ENCODE data around the gene ZC3H15.
"Not testable (repeated sequence)": the region's sequence is repeated elsewhere in the genome, so short reads cannot be mapped to it uniquely, and the experiment has no call there.

Gene ZC3H15

DNA sequence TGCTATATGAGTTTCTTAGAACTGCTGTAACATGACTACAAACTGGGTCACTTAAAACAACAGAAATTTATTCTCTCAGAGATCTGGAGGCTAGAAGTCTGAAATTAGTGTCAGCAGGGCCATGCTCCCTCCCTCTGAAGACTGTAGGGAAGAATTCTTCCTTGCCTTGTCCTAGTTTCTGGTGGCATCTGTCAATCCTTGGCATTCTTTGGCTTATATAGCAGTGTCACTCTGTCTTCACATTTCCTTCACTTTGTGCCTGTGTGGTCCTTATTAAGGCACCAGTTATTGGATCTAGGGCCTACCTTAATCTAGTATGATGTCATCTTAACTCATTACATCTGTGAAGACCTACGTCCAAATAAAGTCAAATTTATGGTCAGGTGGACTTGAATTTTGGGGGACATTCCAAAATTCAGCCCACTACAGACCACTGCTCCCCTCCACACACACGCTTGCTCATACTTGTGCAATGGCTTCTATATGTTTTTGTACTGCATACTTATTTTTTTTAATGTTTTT is 7.6 kb downstream of the ZC3H15 start:
- no peak for DNase-seq (ENCODE audit: low spot score)

DNA sequence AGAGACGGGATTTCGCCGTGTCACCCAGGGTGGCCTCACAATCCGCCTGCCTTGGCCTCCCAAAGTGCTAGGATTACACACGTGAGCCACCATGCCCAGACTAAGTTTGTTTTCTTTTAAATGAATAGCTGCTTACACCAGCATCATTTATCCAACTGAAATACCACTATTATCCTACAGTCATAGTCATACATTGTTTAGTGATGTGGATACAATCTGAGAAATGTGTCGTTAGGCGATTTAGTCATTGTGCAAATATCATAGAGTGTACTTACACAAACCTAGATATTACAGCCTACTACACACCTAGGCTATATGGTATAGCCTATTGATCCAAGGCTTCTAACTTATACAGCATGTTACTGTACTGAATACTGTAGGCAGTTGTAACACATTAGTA is 10.3 kb downstream of the ZC3H15 start:
- no peak for DNase-seq (ENCODE audit: low spot score)

DNA sequence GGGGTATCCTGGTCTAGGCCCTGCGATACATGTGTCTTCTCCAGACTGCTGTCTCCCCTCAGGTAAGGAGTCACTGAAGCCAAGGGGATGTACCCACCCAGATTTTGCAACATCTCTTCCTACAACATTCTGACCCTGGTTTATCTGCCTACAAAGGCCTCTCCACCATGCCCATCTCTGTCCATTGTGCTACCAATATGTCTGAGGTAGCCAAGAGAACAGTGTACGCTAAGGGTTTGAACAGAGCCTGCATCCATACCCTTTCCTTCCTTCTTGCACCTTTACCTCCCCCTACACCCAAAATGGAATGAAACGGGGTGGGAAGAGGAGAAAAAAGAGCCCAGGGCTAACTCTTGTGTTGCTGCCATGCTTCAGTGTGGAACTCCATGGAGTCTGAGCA is 11.9 kb downstream of the ZC3H15 start:
- no peak for DNase-seq (ENCODE audit: low spot score)

DNA sequence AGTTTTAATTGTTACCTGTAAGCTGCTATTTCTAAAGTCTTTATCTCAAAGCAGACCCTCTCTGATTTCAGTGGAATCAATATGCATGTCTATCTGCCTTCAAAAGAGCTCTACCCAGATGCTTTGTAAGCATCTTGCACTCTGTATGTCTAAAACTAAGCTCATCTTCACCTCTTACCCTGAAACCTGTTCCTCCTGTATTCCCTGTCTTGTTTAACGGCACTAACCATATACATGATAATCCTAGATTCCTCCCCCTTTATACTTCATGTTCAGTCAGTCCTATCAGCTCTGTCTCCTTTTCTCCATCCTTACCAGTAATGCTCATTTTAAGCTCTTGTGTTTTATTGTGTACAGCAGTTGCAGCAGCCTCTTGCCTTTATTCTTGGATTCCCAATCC is 12.8 kb downstream of the ZC3H15 start:
- DNase-seq (ENCODE audit: low spot score), result no peak

DNA sequence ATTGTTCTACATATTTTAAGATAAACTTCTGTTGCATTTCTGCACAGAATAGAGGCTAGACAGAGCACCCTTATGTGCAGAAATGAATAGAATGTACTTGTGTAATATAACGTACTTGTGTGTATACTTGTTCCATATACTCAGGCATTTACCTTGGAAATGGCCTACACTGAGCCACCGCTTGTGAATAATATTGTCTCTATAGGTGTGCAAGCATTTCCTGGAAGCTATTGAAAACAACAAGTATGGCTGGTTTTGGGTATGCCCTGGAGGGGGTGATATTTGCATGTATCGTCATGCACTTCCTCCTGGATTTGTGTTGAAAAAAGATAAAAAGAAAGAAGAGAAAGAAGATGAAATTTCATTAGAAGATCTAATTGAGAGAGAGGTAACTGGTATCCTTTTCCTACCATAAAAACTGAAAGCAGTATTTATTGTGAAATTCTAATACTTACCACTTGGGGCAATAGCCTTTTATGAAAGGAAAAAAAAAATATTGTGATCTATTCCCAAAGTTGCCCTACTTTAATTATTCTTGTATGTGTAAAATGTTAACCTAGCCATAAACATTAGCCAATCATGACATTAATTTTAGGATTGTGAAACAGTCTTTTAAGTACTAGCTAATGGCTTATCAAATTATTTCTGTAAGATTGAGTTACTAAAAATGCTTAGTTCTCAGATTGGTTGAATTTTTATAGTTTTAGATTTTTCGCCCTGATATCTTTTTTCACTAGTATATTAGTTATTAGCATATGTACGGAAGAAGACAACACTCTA is 18.0 kb downstream of the ZC3H15 start:
- no peak for DNase-seq (ENCODE audit: low spot score)

DNA sequence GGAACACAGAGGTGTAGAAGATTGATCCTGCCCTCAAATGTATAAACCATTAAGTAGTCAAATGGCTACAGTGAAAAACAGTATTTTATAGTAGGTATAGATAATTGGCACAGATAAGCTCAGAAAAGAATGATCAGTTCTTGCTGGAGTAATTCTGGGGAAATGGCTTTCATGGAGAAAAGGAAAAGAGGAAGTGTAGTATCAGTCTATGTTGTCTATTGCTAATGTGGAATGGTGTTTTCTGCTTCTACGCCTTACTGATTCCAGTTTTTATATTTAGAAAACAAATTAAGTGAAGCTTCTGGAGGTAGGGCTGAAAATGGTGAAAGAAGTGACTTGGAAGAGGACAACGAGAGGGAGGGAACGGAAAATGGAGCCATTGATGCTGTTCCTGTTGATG is 22.2 kb downstream of the ZC3H15 start:
- DNase-seq (ENCODE audit: low spot score), result no peak

DNA sequence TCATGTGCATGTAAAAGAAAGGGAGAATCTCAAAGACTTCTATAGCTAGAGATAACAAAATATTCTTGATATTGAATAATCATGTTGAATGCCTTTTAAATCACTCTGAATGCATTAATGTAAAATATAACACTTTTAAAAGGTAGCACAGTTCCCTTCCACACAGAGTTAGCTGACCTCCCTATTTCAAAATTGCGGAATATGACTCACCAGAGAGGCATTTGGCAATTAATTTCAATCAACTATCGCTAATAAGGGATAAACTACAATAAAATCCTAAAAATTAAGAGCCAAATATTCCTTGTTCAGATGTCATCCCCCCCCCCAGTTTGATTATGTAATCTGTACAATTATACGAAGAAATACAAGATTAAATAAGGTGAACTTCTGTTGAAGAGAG is 29.3 kb downstream of the ZC3H15 start:
- DNase-seq (ENCODE audit: low spot score), result no peak

DNA sequence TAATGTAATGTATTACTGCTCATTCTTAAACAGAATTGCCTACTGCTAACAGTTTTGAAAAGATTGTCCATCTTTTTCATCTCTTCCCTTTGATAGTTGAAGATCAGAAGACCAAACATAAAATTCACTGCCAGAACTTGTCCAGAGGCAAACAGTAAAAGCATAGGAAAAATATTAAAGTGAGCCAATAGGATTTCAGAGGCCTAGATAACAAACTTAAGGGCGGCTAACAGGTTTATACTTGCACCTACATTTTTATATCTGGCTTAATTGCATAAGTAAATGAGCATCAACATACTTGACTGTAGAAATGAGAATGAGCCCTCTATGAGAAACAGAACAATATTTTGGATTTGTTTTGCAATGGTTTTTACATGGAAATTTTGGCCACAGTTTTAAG is 30.3 kb downstream of the ZC3H15 start:
- no peak for DNase-seq (ENCODE audit: low spot score)

DNA sequence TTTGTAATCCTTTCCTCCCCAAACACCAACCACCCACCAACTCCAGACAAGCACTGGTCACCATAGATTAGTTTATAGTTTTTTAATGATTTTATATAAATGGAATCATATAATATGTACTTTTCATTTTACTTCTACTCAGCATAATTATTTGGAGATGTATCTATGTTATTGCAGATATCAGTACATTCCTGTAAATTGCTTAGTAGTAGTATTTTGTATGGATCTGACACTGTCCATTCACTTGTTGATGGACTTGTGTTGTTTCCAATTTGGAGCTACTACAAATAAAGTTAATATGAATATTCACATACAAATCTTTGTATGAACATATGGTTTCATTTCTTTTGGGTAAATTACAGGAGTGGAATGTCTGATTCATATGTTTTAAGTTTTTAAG is 31.0 kb downstream of the ZC3H15 start:
- no peak for DNase-seq (ENCODE audit: low spot score)

DNA sequence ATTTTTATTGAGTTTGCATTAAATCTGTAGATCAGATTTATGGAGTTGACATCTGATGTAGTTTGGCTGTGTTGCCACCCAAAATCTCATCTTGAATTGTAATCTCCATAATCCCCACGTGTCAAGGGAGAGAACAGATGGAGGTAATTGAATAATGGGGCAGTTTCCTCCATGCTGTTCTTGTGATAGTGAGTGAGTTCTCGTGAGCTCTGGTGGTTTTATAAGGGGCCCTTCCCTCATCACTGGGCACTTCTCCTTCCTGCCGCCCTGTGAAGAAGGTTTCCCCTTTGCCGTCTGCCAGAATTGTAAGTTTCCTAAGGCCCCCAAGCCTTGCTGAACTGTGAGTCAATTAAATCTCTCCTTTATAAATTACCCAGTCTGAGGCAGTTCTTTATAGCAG is 32.2 kb downstream of the ZC3H15 start:
- no peak for DNase-seq (ENCODE audit: low spot score)

DNA sequence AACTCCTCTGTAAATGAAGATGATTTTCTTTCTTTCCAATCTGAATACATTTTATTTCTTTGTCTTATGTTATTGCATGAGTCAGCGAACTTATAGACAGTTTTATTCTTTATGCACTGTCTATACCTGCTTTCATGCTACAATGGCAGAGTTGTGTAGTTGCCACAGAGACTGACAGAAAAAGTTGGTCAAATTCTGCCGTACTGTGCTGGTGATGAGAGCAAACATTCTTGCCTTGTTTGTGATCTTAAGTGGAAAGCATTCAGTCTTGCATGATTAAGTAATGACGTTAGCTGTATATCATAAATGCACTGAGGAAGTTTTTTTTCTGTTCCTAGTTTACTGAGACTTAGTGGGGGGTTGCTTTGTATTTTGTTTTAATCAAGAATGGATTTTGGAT is 32.9 kb downstream of the ZC3H15 start:
- DNase-seq (ENCODE audit: low spot score), result no peak

DNA sequence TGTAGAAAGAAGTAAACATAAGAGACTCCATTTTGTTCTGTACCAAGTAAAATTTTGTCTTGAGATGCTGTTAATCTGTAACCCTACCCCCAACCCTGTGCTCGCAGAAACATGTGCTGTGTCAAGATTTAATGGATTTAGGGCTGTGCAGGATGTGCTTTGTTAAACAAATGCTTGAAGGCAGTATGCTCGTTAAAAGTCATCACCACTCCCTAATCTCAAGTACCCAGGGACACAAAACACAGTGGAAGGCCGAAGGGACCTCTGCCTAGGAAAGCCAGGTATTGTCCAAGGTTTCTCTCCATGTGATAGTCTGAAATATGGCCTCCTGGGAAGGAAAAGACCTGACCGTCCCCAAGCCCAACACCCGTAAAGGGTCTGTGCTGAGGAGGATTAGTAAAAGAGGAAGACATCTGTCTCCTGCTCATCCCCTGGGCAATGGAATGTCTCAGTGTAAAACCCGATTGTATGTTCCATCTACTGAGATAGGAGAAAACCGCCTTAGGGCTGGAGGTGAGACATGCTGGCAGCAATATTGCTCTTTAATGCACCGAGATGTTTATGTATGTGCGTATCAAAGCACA is 35.6 kb downstream of the ZC3H15 start:
- not testable (repeated sequence) for DNase-seq (ENCODE audit: low spot score)

DNA sequence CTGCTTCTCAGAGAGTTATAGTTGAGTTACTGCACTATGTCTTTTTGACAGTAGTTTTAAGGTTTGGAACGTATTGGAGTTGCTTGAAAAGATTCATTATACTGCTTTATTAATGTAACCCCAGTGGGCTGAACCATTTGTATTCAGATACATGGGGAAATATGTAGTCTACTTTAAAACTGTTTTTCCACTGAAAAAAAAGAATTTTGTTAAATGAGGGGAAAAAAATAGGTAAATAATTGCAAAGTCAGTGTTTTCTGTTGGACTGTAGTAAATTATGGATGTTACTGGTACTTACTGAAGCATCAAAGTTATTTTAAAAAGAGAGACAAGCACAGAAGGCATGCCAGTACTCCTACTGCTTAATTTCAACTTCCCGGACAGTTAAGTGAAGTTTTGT is 36.4 kb downstream of the ZC3H15 start:
- no peak for DNase-seq (ENCODE audit: low spot score)

DNA sequence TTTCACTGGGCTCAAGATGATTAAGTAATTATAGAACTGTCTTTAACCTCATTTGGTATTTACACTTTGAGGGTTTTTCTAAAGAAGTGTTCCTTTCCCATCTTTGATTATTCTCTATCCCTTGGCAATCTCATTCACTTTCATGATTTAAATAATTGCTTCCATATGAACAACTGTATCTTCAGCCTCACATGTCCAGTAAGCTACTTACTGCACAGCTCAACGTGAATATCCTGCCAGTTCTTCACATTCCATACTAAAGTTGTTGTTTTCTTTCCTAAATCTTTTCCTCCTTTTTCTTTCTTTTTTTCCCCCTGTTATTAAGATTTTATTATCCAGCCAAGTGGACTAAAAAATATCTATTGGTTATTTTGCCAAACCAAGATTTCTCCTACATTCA is 37.7 kb downstream of the ZC3H15 start:
- DNase-seq (ENCODE audit: low spot score), result no peak

DNA sequence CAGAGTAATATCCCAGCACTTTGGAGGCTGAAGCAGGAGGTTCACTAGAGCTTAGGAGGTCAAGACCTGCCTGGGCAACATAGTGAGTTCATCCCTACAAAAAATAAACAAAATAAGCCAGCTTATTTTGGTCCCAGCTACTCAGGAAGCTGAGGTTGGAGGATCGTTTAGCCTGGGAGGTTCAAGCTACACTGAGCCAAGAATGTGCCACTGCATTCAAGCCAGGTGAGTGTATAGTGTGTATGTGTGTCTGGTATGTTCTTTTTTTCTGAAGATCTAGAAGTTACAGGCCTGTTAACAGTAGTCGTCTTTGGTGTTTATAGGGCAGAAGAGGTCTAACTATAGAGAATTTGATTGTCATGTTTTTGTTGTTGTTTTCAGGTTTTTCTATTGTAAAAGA is 40.2 kb downstream of the ZC3H15 start:
- no peak for DNase-seq (ENCODE audit: low spot score)

DNA sequence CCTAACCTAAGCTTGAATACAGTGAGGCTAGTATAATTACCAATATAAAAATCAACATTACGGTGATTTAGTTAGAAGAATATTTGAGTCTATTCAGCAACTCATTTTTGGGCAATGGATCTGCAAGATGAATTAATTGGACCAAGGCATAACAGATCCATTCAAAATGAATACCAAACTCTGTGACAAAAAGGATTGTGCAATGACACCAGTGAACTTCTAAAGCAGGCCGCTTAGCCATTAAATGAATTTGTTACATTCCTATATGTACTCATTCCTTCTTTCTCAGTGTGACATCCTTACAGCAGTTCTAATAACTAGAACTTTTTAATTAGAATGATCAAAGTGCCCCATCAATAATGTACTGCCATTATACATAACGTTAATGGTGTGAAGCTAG is 44.3 kb downstream of the ZC3H15 start:
- DNase-seq (ENCODE audit: low spot score), result no peak

DNA sequence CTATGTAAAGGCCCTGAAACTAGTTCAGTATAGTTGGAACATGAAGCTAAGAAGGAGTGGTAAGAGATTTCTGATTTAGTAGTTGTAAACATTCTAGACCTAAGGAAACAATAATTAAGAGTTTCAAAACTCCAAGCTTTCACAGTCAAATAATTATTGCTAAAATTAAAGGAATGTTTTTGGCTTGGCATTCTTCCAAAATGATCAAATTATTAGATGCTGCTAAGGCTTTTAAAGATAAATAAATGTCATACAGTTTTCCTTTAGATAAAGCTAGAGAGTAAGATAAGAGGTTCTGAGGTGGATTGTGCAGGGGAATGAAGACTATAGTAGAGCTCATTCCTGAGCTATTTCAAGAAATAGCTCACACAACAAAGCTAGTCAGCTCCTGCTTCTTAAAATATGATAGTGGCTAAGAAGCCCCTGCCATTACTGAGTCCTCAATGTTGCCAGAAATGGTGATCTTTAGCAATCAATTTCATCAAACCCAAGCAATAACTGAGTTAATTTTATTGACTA is 45.3 kb downstream of the ZC3H15 start:
- no peak for DNase-seq (ENCODE audit: low spot score)

DNA sequence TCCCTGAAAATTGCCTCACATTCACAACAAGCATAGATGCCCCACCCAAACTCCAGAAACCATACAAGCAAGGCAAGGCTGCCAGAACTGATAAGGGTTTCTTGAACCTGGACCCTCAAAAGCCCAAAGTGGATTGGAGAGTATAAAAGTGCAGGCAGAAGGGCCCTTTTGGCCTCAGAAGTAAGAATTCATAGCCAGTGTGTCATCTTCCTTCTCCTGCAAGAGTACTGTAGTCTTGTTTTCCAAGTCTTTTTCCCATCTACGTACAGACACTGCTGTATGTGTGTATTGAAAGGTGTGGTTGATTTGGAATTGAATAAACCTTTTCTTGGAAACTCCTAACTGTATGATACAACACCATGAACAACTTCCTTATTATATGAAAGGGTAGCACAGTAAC is 46.8 kb downstream of the ZC3H15 start:
- DNase-seq (ENCODE audit: low spot score), result no peak

DNA sequence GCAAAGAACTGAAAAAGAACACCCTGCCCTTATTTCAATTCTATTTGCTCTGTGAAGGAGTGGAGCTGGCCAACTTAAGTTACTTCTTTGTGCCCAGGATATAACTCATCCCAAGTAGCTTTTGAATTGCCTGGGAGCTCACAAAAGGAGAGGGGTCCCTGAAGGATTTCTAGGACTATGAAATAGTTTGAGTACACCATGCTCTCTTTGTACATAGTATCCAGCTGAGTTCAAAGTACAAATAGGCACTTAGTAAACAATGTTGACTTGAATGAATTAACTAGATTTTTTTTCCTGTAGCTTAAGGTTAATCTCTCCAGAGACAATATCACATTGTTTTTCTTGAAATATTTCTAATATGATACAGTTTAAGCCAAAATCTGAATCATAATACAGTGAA is 47.7 kb downstream of the ZC3H15 start:
- DNase-seq (ENCODE audit: low spot score), result no peak

DNA sequence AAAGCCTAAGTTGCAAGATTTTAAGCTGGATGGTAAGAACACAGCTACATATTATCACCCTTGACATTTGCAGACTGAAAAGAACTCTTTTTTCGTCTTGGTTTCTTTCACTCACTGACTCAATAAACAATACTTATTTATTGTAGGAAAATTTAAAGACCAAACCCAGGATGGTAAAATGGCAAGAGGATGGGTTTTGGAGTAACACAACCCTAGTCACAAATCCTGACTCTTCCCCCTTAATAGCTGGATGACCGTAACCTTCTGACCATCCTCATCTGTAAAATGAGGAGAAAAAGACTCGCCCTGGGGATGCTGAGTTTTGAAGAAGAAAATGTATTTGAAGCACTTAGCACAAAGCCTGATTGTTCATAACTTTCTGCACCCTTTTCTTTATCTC is 48.3 kb downstream of the ZC3H15 start:
- DNase-seq (ENCODE audit: low spot score), result no peak

DNA sequence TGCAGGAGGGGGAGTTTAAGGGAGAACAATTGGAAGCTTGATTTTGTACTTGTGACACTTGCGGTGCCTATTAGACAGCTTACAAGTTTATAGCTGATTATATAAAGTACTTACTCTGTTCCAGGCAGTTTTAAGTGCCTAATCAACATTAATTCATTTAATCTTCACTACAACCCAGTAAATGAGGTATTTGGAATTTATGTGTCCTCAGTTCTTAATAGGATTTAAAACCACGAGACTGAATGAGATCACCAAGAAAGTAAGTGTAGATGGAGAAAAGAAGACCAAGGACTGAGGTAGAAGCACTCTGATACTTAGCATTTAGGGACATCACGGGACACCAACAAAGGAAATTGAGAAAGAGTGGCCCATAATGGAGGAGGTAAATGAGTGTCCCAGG is 49.8 kb downstream of the ZC3H15 start:
- DNase-seq (ENCODE audit: low spot score), result no peak

DNA sequence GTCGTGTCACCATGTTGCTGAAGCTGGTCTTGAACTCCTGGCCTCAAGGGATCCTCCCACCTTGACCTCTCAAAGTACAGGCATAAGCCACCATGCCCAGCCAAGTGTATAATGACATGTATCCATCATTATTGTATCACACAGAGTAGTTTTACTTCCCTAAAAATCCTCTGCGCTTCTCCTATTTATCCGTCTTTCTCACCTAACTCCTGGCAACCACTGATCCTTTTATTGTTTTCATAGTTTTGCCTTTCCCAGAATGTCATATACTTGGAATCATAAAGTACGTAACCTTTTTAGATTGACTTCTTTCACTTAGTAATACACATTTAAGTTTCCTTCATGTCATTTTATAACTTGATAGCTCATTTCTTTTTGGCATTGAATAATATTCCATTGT is 51.0 kb downstream of the ZC3H15 start:
- no peak for DNase-seq (ENCODE audit: low spot score)

DNA sequence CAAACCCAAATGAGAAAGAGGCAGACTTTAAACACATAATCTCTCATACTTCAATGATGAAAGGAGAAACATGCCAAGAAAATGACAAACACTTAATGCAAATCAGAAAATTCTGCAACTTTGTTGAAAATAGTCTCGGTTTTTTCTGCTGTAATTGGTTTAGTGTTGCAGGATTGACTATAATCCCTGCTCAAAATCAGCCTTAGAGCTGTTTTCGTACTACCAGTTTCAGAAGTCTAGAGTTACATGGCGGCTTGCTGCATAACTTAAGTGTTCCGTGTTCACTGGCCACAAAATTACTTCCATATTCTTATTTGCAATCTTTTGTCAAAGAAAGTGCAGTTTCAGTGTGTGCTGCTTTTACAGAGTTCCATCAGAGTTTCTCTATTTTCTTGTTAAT is 54.9 kb downstream of the ZC3H15 start:
- no peak for DNase-seq (ENCODE audit: low spot score)

DNA sequence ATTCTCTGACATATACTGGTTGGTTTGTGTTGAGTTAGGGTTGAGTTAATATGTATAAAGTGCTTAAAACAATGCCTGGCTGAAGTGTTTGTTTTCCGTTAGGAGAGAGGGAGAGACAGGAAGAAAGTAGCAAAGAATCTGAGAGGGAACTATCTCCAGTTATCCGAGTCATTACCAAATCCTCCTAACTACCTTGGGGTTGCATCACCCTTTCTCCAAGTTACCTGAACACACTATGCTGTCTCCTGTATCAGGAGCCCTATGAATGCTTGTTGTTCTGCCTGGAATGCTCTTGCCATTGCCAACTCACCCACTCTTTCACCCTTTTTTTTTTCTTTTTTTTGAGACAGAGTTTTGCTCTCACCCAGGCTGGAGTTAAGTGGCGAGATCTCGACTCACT is 55.9 kb downstream of the ZC3H15 start:
- DNase-seq (ENCODE audit: low spot score), result no peak
